Thymus (tissue), 11 donors: ENCODE data around the gene RYR1. TPM values are rescaled to one million over a fixed set of nuclear protein-coding genes. Genes with fewer than 3 reads are reported as not detected.
"Not testable (repeated sequence)": the region's sequence is repeated elsewhere in the genome, so short reads cannot be mapped to it uniquely, and the experiment has no call there.

ENCODE experiments used
- DNase-seq, 9 donors: peaks; one replicate each; pipeline ENCODE4 v3.0.0-alpha.2; 2013; ENCODE audit warnings: low spot score in 9 of 9, low read depth in 6 of 9, missing footprints in 1 of 9
- H3K27ac ChIP-seq, 2 donors: one replicate each; pipeline ENCODE4 v1.5.1; 2013; ENCODE audit warnings: control low read depth in 1 of 2, low read depth in 1 of 2, low read length in 1 of 2, mild to moderate bottlenecking in 1 of 2, moderate library complexity in 1 of 2
- H3K27me3 ChIP-seq, 2 donors: one replicate each; pipeline ENCODE4 v1.5.1; 2013; ENCODE audit warnings: low read length in 1 of 2; ENCODE audit not compliant: control insufficient read depth in 2 of 2, insufficient read depth in 1 of 2
- H3K36me3 ChIP-seq, 2 donors: one replicate each; pipeline ENCODE4 v1.5.1; 2013; ENCODE audit warnings: low read length in 1 of 2, mild to moderate bottlenecking in 1 of 2, moderate library complexity in 1 of 2; ENCODE audit not compliant: control insufficient read depth in 2 of 2, insufficient read depth in 2 of 2
- H3K4me1 ChIP-seq, 2 donors: one replicate each; pipeline ENCODE4 v1.5.1; 2013; ENCODE audit warnings: low read length in 2 of 2; ENCODE audit not compliant: control insufficient read depth in 2 of 2, insufficient read depth in 2 of 2
- H3K4me3 ChIP-seq, 2 donors: one replicate each; pipeline ENCODE4 v1.5.1; 2013; ENCODE audit warnings: low read length in 2 of 2, control low read depth in 1 of 2, mild to moderate bottlenecking in 1 of 2
- H3K9me3 ChIP-seq, 2 donors: one replicate each; pipeline ENCODE4 v1.5.1; 2013; ENCODE audit warnings: low read length in 1 of 2, mild to moderate bottlenecking in 1 of 2; ENCODE audit not compliant: control insufficient read depth in 2 of 2, insufficient read depth in 1 of 2
- WGBS: extraction: QIAGEN DNeasy Blood & Tissue Kit; methylation state at CpG from one replicate; pipeline ENCODE4 v1.1.7; 2013; 5-methylcytosine and 5-hydroxymethylcytosine counted together
- polyA plus RNA-seq: library from polyadenylated mRNA; stranded (reverse); fragments of 200-250 nt; gene quantifications from one replicate; pipeline ENCODE4 v1.2.3, GENCODE V29; 2013
- total RNA-seq: library from RNA; stranded (reverse); fragments of 120-200 nt; gene quantifications from one replicate; pipeline ENCODE4 v1.2.4, GENCODE V29; 2013
- donor health status: healthy.

Gene RYR1
- total and polyA plus RNA-seq, 2 donors = 1.1 to 1.8 TPM

DNA sequence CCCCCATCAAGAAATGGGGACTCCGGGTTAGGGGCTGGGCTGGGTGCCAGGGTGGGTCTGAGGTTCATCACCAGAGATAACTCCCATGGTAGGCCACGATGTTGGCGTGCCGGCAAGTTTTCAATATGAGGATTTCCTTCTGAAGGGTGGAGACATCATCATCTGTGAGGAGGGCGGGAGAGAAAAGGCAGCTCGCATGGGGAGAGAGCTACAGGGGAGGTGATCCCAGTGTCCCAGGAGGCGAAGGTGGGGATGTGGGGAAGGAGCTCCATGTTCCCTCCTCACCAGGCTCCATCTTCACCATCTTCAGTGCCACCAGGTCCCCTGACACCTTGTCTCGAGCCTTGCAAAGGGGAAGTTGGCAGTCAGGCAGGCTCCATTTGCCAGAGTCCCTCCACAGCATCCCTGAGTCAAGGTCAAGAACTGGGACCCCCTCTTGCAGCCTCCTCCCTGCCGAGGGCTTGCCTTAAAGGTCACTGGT, 183.8 kb downstream of the RYR1 start:
- H3K4me3 ChIP-seq = peak overlapping the region; percentile 66 to 84
- H3K9me3 ChIP-seq = peaks cover 0 to 6% of the 10 kb centered on the region in 2 donors
- peaks cover 15 to 26% of the 10 kb centered on the region in 2 donors for H3K4me1 ChIP-seq
- DNase-seq = peak in 2 of 9 donors; percentile 9
- peak overlapping the region; percentile 88 to 91 for H3K27ac ChIP-seq
- WGBS = 22% methylated on average over 9 of the region's 9 CpGs
- no peaks in the 10 kb centered on the region for H3K27me3 ChIP-seq
- H3K36me3 ChIP-seq = peaks cover 18 to 39% of the 10 kb centered on the region in 2 donors

DNA sequence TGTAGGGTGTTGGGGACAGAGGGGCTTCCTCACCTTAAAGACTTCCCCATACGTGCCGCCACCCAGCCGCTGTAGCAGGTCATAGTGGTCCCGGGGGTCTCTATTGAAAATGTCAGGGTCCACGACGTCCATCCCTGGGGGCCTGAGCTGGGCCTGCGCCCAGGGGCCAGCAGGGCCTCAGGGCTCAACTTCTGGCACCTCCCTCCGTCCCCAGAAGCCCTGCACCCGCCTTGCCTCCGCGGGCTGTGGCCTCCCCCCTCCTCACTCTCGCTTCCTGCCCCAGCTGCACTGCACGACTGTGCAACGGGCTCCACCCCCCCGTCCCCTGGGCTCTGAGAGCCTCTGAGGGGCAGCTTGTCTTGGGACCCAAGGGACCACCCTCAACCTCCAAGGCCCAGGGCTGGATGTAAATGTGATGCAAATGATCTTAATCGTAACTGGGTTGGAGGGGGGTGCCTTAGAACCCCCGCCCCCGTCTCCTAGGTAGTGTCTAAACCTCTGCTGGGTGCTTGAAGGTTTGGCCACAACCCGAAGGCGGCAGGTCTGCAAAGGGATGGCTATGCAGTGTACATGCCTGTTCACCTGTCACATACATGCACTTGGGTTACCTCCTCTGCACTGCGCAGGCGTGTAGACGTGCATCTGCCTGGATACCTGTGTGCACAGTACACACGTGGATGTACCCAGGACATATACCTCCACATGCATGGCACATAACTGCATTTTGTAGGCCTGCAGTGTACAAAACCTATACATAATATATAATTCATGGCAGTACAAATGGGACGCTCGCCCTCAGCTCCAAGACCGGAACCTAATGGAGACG, 184.5 kb downstream of the RYR1 start, which contains the start of gene MAP4K1:
TSS of gene MAP4K1 (minus strand) at position 190 of the 826 bp plus-strand sequence. CDS start at position 132, 58 bp downstream.
- no peaks in the 10 kb centered on the region for H3K27me3 ChIP-seq
- H3K27ac ChIP-seq = peak within 1 kb of the TSS; percentile 88 to 91
- H3K4me1 ChIP-seq = peaks cover 15 to 26% of the 10 kb centered on the region in 2 donors
- 5% methylated on average over 28 of the region's 28 CpGs for WGBS
- H3K4me3 ChIP-seq = peak within 1 kb of the TSS; percentile 66 to 84
- H3K9me3 ChIP-seq = peaks cover 0 to 6% of the 10 kb centered on the region in 2 donors
- peak; percentile 41 to 86 (median 62) for DNase-seq
- H3K36me3 ChIP-seq = peaks cover 22 to 38% of the 10 kb centered on the region in 2 donors

DNA sequence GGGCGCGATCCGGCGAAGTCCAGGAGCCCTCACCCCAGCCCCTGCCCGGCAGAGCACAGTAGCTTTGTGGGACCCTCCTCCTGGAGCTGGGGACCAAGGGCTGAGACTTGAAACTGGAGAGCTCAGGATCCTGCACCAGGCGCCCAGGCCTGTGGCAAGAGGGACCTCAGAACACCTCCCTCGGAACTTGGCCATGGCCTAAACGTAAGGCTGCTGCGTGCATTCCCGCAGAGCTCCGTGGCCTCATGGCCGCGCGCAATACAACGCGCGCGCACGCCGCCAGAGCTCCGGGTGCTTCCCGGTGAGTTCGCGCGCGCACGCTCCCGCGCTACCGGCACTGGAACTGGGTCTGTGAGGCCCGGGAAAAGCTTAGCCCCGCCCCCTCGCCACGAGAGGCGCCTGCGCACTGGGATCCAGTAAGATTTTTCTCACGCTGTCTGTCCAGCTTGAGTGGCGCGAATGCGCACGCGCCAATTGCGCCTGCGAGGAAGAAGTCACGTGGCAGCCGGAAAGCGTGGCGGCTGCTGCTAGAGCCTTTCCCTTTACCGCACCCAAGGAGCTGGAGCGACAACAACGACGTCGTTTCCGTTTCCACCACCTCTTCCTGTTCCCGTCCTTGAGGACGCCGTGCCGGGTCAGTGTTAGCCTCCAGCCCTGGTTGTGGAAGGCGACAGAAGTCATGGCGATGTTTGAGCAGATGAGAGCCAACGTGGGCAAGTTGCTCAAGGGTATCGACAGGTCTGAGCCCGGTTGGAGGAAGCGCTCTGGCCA, 185.3 kb downstream of the RYR1 start, which contains the start of gene EIF3K:
TSS of gene EIF3K (plus strand) at position 599 of the 771 bp plus-strand sequence. CDS start at position 680, 81 bp downstream.
- Histone ChIP-seq H3K36me3 (peaks cover 24 to 36% of the 10 kb centered on the region in 2 donors), H3K27me3 (no peaks in the 10 kb centered on the region), H3K27ac (peak within 1 kb of the TSS; percentile 88 to 91), H3K4me1 (peaks cover 15 to 26% of the 10 kb centered on the region in 2 donors), H3K9me3 (peaks cover 0 to 6% of the 10 kb centered on the region in 2 donors), H3K4me3 (peak within 1 kb of the TSS; percentile 66 to 84)
- WGBS = 2% methylated on average over 64 of the region's 64 CpGs
- peak; percentile 97 to 100 (median 99) for DNase-seq

DNA sequence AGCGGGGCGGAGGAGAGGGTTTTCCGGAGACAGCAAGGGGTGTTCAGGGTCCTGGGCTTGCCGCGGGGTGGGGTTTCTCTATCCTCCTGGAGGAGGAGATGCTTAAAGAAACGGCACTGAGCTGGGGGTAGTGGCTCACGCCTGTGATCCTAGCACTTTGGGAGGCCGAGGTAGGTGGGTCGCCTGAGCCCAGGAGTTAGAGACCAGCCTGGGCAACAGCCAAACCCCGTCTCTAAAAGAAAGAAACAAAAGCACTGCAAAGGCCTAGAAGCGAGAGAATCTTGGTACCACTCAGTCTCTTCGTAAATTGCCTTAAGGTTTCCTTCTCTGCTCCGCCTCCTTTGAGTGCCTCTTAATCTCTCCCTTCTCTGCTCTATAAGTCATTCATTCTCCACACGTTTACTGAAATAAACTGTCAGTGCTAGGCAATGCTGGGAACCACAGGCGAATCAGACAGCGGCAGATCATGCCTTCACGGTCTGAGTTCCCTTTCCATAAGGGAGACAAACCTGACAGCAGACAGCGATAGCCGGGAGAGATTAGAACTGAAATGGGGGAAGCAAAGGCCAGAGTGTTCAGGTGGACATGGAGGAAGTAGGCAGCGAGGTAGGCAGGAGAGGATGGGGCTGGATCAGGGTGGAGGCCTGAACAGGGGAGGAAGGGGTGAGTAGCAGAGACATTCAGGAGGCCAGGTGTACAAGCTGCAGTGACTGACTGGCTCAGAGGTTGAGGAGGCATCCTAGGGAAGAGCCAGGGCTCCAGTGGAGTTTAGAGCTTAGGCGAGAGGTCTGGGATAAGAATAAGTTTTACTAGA, 186.1 kb downstream of the RYR1 start:
- peak overlapping the region; percentile 62 to 91 for H3K27ac ChIP-seq
- 20% methylated on average over 21 of the region's 21 CpGs for WGBS

DNA sequence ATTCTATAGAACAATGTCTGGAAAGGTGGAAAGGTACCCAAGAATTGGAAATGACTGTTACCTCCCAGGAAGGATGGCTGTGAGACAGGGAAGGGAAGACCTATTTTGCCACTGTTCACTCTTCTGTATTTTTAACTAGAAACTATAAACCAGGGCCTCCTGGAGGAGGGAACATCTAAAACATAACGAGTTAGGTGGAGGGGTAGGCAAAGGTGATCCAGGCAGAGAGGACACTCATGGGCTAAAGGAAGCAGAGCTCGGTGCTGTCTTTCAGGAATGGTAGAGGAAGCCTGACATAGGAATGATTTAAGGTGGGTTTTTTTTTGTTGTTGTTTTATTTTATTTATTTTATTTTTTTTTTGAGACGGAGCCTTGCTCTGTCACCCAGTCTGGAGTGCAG, 191.3 kb downstream of the RYR1 start:
- Histone ChIP-seq H3K27me3 (no peaks in the 10 kb centered on the region), H3K27ac (no peak overlapping the region), H3K9me3 (no peaks in the 10 kb centered on the region), H3K4me1 (peaks cover 4 to 5% of the 10 kb centered on the region in 2 donors), H3K4me3 (no peak overlapping the region), H3K36me3 (peaks cover 73 to 89% of the 10 kb centered on the region in 2 donors)
- no peak for DNase-seq
- WGBS = 99% methylated on average over 3 of the region's 3 CpGs

More for the DNA sequence above, 186.1 kb downstream of the RYR1 start:
- H3K36me3 ChIP-seq = peaks cover 32 to 38% of the 10 kb centered on the region in 2 donors
- H3K4me1 ChIP-seq = peaks cover 15 to 26% of the 10 kb centered on the region in 2 donors
- DNase-seq = no peak
- no peaks in the 10 kb centered on the region for H3K27me3 ChIP-seq
- H3K4me3 ChIP-seq = peak overlapping the region; percentile 66 to 84
- H3K9me3 ChIP-seq = peaks cover 0 to 6% of the 10 kb centered on the region in 2 donors

DNA sequence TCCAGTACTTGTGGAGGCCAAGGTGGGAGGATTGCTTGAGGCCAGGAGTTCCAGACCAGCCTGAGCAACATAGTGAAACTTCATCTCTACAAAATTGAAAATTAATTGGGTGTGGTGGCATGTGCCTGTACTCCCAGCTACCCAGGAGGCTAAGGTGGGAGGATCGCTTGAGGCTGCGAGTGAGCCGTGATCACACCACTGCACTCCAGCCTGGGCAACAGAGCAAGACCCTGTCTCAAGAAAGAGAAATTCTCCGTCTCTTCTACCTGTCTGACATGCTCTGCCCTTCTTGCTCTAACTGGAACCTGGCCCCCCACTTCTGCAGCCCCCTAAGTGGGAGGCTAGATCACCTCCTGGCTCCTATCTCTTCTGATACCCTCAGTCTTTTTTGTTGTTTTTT, 192.9 kb downstream of the RYR1 start:
- WGBS = over 99% methylated on average over 4 of the region's 4 CpGs
- no peaks in the 10 kb centered on the region for H3K9me3 ChIP-seq

DNA sequence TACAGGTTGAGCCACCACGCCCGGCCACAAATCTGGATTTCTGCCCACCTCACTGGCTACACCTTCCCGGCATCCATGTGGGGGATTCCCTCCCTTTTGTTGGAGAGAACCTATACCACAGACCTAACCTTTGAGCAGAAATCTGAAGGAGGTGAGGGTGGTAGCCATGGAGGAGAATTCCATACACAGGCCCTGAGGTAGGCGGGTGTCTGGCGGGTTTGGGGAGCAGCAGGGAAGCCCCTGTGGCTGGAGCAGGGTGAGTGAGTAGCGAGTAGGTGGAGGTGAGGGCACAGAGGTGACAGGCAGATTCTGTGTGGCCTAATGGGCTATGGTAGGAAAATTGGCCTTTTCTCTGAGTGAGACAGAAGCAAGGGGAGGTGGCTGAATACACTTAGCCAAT, 196.1 kb downstream of the RYR1 start:
- 97% methylated on average over 6 of the region's 6 CpGs for WGBS
- no peaks in the 10 kb centered on the region for H3K27me3 ChIP-seq
- H3K36me3 ChIP-seq = peaks cover 52 to 72% of the 10 kb centered on the region in 2 donors
- H3K27ac ChIP-seq = no peak overlapping the region
- no peak overlapping the region for H3K4me3 ChIP-seq
- no peaks in the 10 kb centered on the region for H3K4me1 ChIP-seq
- DNase-seq = no peak
- no peaks in the 10 kb centered on the region for H3K9me3 ChIP-seq

More for the DNA sequence above, 192.9 kb downstream of the RYR1 start:
- Histone ChIP-seq H3K27me3 (no peaks in the 10 kb centered on the region), H3K4me3 (no peak overlapping the region), H3K36me3 (peaks cover 66 to 84% of the 10 kb centered on the region in 2 donors), H3K27ac (no peak overlapping the region), H3K4me1 (no peaks in the 10 kb centered on the region)
- no peak for DNase-seq

DNA sequence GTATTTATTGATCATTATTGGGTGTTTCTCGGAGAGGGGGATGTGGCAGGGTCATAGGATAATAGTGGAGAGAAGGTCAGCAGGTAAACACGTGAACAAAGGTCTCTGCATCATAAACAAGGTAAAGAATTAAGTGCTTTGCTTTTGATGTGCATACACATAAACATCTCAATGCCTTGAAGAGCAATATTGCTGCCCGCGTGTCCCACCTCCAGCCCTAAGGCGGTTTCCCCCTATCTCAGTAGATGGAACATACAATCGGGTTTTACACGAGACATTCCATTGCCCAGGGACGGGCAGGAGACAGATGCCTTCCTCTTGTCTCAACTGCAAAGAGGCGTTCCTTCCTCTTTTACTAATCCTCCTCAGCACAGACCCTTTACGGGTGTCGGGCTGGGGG, 197.8 kb downstream of the RYR1 start:
- not testable (repeated sequence) for H3K4me3 ChIP-seq, H3K27me3 ChIP-seq, H3K4me1 ChIP-seq, H3K9me3 ChIP-seq, DNase-seq, H3K27ac ChIP-seq
- WGBS = 96% methylated on average over 11 of the region's 11 CpGs
- H3K36me3 ChIP-seq = peaks cover 56 to 66% of the 10 kb centered on the region in 2 donors
